T1000 (cell line): ENCODE results near the gene DUOX2.
"Not testable (repeated sequence)": the region's sequence is repeated elsewhere in the genome, so short reads cannot be mapped to it uniquely, and the experiment has no call there.

ENCODE experiments used
- DNase-seq: peaks from one replicate; lab custom pipeline; 2025; ENCODE audit warnings: mixed read lengths; lab: John Stamatoyannopoulos, UW

DUOX2 gene

DNA sequence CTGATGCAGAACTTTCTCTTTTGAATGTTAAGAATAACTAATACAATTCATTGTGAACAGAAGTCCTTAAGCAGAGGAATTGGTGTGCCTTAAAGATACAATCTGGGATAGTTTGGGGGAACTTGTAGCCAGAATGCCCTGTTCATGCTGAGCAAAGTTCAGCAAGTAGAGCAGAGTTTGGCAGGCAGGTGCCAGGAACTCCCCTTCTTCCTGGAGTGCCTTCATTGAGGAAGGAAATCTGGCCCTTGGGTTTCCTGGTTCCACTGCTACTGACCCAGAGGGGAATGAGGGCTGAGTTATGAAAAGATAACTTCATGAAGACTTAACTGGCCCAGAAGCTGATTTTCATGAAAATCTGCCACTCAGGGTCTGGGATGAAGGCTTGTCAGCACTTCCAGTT, 40.4 kb downstream of the DUOX2 start:
- DNase-seq: not testable (repeated sequence)

- not testable (repeated sequence) for DNase-seq
Measured at GRCh38 chr15:45069942-45070360, 44.0 kb downstream of the DUOX2 start.

DNA sequence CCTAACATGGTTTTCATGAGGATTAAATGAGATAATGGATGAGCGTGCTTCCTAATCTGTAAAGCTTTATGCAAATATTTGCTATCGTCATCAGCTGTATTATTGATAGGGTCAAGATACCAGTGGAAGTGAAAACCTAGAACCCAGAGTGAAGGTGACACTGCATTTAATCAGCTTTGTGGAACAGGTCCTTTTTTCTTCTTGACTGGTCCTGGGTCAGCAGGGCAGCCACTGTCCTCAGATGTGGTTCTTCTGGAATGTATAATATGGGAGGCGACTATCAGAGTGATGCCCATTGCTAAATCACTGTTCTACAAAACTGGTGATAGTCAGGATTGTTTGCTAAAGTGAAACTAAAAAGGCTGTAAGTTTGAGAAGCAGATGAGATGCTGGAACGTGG, 49.6 kb downstream of the DUOX2 start:
- no peak for DNase-seq

DNA sequence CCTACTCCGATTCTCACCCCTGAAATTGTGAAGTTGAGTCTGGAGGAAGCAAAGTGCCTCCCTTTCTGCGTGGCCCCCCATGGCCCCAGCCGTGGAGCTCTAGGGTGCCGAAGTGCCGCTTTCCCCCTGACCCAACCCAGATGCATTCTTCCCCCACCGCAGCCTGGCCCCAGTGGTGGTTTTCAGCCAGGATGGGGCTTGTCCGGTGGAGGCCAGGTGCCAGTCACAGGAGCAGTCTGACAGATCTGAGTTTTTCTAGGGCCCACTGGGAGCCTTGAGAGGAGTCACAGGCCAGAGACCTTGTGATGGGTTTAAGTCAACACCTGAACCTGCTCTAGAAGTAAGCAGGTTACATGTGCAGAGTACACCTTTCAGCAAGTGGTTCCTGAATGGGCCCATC, 51.7 kb downstream of the DUOX2 start:
- DNase-seq: not testable (repeated sequence)

- not testable (repeated sequence) for DNase-seq
Measured at GRCh38 chr15:45058690-45059675, 55.0 kb downstream of the DUOX2 start.

GRCh38 chr15:45052676-45053075, 61.3 kb downstream of the DUOX2 start:
- not testable (repeated sequence) for DNase-seq

DNA sequence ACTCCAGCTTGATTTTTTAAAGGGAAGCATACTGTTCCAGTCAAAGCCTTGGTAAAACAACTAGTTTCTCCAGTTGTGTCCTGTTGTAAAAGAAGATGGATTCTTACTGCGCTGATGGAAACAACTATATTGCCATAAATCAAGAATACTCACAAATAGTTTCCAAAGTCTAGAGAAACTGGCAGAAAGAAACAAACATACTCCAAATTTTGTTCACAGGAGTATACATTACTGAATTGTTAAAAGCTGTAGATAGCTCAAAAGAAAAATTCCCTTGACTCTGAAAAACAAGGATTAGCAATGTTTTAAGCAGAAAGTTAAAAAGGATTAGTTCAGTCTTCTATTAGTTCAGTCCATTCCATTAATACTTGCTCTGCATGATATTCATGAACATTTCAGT, 63.4 kb downstream of the DUOX2 start:
- DNase-seq: no peak

DNA sequence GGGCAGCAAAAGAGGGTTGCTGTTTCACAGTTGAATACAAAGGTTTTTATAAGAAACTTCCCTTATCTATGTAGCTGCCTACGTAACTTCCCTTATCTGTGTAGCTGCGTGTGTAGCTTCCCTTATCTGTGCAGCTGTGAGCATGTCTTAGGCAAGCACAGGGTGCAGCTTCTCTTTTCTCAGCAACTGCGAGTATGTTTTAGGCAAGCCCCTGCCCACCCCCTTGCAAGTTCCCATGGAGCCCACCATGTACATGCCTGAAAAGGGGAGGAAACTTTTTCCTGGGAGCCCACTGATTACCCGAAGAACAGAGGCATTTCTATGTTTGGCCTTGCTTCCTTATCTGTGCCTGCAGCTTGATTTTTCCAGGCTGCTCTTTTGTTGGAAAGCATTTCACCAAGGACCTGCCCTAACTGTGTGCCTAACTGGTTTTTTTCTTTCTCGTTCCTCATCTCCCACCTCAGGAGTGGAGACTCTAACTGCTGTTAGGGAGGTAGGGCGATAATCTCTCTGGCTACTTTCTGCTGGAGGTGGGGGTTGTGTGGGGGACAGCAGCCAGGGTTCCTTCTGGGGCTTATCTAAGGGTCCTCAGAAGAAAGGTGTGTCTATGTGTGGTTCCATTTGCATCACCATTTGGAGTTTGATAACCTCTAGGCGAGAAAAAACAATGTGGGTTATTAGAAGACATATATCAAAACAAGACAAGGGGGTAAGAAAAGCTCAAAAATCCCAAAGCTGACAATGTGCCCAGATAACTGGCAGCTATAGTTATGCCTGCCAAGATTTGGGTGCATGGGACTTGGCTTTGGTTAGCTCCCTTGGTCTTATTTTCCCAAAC, 65.0 kb downstream of the DUOX2 start:
- DNase-seq: no peak

DNA sequence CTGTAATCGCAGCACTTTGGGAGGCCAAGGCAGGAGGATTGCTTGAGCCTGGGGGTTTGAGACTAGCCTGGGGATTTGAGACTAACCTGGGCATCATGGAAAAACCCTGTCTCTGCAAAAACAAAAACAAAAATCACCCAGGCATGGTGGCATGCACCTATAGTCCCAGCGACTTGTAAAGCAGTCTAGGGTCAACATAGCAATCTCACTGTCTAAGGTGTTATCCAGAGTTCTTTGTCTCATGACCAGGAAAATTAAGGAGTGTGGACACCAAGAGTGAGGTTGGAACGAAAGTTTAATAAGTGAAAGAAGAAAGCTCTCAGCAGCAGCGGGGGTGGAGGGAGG, 65.6 kb downstream of the DUOX2 start:
- not testable (repeated sequence) for DNase-seq

DNA sequence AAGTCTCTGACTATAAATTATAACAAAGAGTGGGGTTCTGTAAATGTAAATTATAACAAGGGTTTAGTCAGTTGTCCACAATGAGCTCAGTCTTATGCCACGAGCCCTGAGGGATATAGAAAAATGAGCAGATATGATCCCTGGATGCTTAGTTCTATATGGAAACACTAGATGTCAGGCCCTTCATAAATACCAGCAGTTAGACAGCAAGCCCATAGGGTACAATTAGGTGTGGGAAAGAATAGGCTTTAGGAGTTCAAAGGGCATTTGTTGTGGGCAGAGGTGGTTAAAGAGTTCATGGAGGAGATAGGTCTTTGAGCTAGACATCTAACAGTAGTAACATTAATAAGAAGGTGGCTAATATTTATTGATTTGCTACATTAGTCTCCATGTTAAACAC, 69.7 kb downstream of the DUOX2 start:
- DNase-seq: not testable (repeated sequence)

GRCh38 chr15:45042859-45043258, 71.1 kb downstream of the DUOX2 start:
- DNase-seq: not testable (repeated sequence)
